SU-DHL-6 (cell line): Measurements from ENCODE around the gene ACAD11.
A peak's percentile ranks its signal among the peaks of the same experiment; 100 is the strongest.

Experiments
- H2AFZ ChIP-seq: fragments of 200-600 bp; sonication (generic); 2 replicates; pipeline ENCODE4 v1.6.1; 2014; ENCODE audit warnings: low read depth, mild to moderate bottlenecking, moderate library complexity, mixed read lengths, antibody characterized with exemption, low read length; ENCODE audit not compliant: severe bottlenecking
- H3F3A ChIP-seq: fragments of 200-600 bp; shearing (Covaris generic); 2 replicates; pipeline ENCODE4 v1.6.0; 2016; ENCODE audit warnings: antibody characterized with exemption, mild to moderate bottlenecking; ENCODE audit not compliant: insufficient read depth
- H3K27ac ChIP-seq: fragments of 200-600 bp; sonication (generic); 2 replicates; pipeline ENCODE4 v1.5.1; 2016; ENCODE audit warnings: low read depth, mild to moderate bottlenecking, low read length, moderate library complexity, mixed read lengths
- H3K27me3 ChIP-seq: fragments of 200-600 bp; sonication (generic), shearing (Covaris generic); 2 replicates; pipeline ENCODE4 v1.6.0; 2014; ENCODE audit warnings: mild to moderate bottlenecking, low read length
- H3K36me3 ChIP-seq: fragments of 200-600 bp; sonication (generic); 2 replicates; pipeline ENCODE4 v1.6.1; 2014; ENCODE audit warnings: mild to moderate bottlenecking, low read length, mixed read lengths
- H3K4me2 ChIP-seq: fragments of 300-600, 200-600 bp; shearing (Covaris generic), sonication (generic); 2 replicates; pipeline ENCODE4 v1.6.0; 2014; ENCODE audit warnings: low read length, low read depth, mild to moderate bottlenecking; ENCODE audit not compliant: poor library complexity, severe bottlenecking
- H3K4me3 ChIP-seq: fragments of 200-600 bp; sonication (generic); 2 replicates; pipeline ENCODE4 v1.5.1; 2014; ENCODE audit warnings: antibody characterized with exemption, low read length, mild to moderate bottlenecking, mixed read lengths; ENCODE audit not compliant: insufficient read depth, poor library complexity, severe bottlenecking
- H3K79me2 ChIP-seq: fragments of 200-600 bp; sonication (generic); 2 replicates; pipeline ENCODE4 v1.6.1; 2014; ENCODE audit warnings: mild to moderate bottlenecking, low read length, moderate library complexity; ENCODE audit not compliant: insufficient read depth
- H3K9ac ChIP-seq: fragments of 200-600 bp; sonication (generic); 2 replicates; pipeline ENCODE4 v1.7.0; 2014; ENCODE audit warnings: mild to moderate bottlenecking, low read length
- H3K9me2 ChIP-seq: fragments of 200-600 bp; sonication (generic); replicated peaks from 2 replicates; pipeline ENCODE4 v1.6.1; 2014; ENCODE audit warnings: low read length; ENCODE audit not compliant: insufficient read depth
- H3K9me3 ChIP-seq: fragments of 200-600 bp; sonication (generic); 2 replicates; pipeline ENCODE4 v1.6.1; 2014; ENCODE audit warnings: low read length, mixed read lengths; ENCODE audit not compliant: insufficient read depth
- H4K20me1 ChIP-seq: fragments of 200-600 bp; sonication (generic); 2 replicates; pipeline ENCODE4 v1.6.1; 2014; ENCODE audit warnings: low read depth, mild to moderate bottlenecking, antibody characterized with exemption, low read length, moderate library complexity, mixed read lengths
- EZH2phosphoT487 ChIP-seq: fragments of 200-600 bp; sonication (generic), shearing (Covaris generic); conservative IDR thresholded peaks from 2 replicates; pipeline ENCODE4 v1.6.1; 2018; ENCODE audit warnings: mild to moderate bottlenecking, antibody characterized with exemption, low read length, moderate library complexity, mixed read lengths
- TF ChIP-seq, protein P1 (sequence below): fragments of 200-600 bp; sonication (generic); IDR thresholded peaks from one replicate; pipeline ENCODE4 v1.5.1; 2017; ENCODE audit warnings: antibody characterized with exemption, mild to moderate bottlenecking, low read length, moderate library complexity; ENCODE audit not compliant: insufficient read depth, poor library complexity, severe bottlenecking

The ACAD11 gene

DNA sequence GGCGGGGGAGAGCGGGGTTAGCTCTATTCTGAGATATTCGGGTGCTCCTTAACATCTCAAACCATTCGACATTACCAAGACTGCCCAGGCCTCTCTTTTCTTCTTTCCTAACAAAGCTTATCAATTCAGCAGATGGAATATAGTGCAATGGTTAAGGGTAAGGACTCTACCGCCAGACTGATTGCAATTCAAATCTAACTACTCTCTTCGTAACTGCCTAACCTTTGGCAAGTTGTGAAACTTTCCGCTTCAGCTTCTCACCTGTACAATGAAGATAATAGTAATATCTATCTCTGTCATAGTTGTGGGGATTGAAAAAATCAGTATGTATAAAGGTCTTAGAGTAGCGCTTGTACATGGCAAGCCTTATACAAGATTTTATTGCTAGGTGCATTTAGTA lies 1.5 kb upstream of the ACAD11 start:
- no peak overlapping the region for H3K27ac ChIP-seq

DNA sequence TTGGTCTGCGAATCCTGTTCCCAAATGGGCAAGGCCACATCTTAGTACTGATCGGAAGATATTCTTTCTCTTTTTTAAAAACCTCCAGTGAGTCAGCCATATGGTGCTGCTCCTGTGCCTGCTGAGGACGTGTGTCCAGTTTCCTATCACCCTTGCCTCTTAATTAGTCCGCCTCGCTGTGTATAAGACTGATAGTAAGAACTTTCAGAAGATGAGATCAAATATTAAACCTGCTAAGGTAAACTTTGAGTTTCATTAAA lies 1.1 kb upstream of the ACAD11 start:
- TF ChIP-seq, protein P1, sequence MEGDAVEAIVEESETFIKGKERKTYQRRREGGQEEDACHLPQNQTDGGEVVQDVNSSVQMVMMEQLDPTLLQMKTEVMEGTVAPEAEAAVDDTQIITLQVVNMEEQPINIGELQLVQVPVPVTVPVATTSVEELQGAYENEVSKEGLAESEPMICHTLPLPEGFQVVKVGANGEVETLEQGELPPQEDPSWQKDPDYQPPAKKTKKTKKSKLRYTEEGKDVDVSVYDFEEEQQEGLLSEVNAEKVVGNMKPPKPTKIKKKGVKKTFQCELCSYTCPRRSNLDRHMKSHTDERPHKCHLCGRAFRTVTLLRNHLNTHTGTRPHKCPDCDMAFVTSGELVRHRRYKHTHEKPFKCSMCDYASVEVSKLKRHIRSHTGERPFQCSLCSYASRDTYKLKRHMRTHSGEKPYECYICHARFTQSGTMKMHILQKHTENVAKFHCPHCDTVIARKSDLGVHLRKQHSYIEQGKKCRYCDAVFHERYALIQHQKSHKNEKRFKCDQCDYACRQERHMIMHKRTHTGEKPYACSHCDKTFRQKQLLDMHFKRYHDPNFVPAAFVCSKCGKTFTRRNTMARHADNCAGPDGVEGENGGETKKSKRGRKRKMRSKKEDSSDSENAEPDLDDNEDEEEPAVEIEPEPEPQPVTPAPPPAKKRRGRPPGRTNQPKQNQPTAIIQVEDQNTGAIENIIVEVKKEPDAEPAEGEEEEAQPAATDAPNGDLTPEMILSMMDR, result no peak
- no peak for TF ChIP-seq EZH2phosphoT487
- H2AFZ ChIP-seq, result peak overlapping the region; percentile 89
- peak overlapping the region; percentile 77 for H3K4me3 ChIP-seq
- H4K20me1 ChIP-seq, result no peaks in the 10 kb centered on the region
- no peaks in the 10 kb centered on the region for H3K9me3 ChIP-seq
- H3K27ac ChIP-seq, result no peak overlapping the region
- peaks cover 2% of the 10 kb centered on the region; the same call in 1 of the 2 replicates for H3K36me3 ChIP-seq
- H3K4me2 ChIP-seq, result peak overlapping the region; percentile 84
- no peaks in the 10 kb centered on the region for H3F3A ChIP-seq
- H3K27me3 ChIP-seq, result no peaks in the 10 kb centered on the region
- peaks cover 23% of the 10 kb centered on the region; the same call in 1 of the 2 replicates for H3K79me2 ChIP-seq
- H3K9me2 ChIP-seq, result no peaks in the 10 kb centered on the region
- H3K9ac ChIP-seq, result peak overlapping the region; percentile 90

More for the DNA sequence above, 1.5 kb upstream of the ACAD11 start:
- Histone ChIP-seq H3K9me2 (no peaks in the 10 kb centered on the region), H3K36me3 (peaks cover 4% of the 10 kb centered on the region; the same call in 1 of the 2 replicates), H3F3A (no peaks in the 10 kb centered on the region), H2AFZ (peak overlapping the region; percentile 89), H3K4me3 (peak overlapping the region; percentile 77), H3K4me2 (peak overlapping the region; percentile 84), H3K9me3 (no peaks in the 10 kb centered on the region), H3K79me2 (peaks cover 23% of the 10 kb centered on the region; the same call in 1 of the 2 replicates), H3K27me3 (no peaks in the 10 kb centered on the region), H3K9ac (peak overlapping the region; percentile 90), H4K20me1 (no peaks in the 10 kb centered on the region)
- TF ChIP-seq, protein P1, result no peak
- no peak for TF ChIP-seq EZH2phosphoT487

DNA sequence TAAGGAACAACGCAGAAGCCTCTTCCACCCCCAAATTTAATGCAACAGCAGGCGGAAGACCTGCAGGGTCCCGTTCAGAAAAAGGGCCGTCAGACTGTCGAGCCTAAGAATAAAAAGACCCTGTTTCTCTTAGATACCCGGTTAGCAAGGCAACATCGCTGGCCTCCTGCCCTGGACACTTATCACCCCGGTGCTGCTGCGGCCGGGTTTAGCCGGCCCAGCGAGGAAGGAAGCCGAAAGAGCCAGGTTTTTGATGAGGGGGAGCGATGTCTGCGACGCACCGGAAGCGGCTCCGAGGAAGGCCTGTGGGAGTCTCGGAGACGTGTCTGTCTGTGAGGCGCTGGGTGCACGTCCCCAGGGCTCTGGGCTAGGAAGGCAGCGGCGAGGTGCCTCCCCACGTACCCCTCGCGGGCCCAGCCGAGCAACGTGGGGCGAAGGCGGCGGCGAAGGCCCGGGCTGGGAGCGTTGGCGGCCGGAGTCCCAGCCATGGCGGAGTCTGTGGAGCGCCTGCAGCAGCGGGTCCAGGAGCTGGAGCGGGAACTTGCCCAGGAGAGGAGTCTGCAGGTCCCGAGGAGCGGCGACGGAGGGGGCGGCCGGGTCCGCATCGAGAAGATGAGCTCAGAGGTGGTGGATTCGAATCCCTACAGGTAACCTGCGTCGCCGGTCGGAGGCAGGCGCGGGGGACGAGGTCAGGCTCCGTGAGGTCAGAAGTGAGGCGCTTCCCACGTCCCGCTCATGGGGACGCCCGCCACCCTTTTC lies 622 bp upstream of the ACAD11 start, which contains the start of gene UBA5:
TSS of gene UBA5 (plus strand) at position 278 of the 759 bp plus-strand sequence. CDS start at position 487, 209 bp downstream.
- Histone ChIP-seq H3K27me3 (no peaks in the 10 kb centered on the region), H3K27ac (peak within 1 kb of the TSS; percentile 46), H3K36me3 (no peaks in the 10 kb centered on the region), H3K4me2 (peak within 1 kb of the TSS; percentile 84), H3K9me3 (no peaks in the 10 kb centered on the region), H3F3A (no peaks in the 10 kb centered on the region), H3K9me2 (no peaks in the 10 kb centered on the region), H4K20me1 (no peaks in the 10 kb centered on the region), H3K9ac (peak within 1 kb of the TSS; percentile 90), H3K4me3 (peak within 1 kb of the TSS; percentile 77), H2AFZ (peak within 1 kb of the TSS; percentile 89), H3K79me2 (peaks cover 23% of the 10 kb centered on the region; the same call in 1 of the 2 replicates)
- TF ChIP-seq, protein P1, result no peak
- TF ChIP-seq EZH2phosphoT487, result no peak
